ENCODE results near the gene ESAM.

ESAM gene

GRCh38 chr11:124746621-124747243 lies 15.4 kb downstream of the ESAM start:
- H3K79me2 ChIP-seq (ENCODE audit: control insufficient read depth, insufficient read depth, low read length, poor library complexity), result no peaks in the 10 kb centered on the region
- H3K4me2 ChIP-seq (ENCODE audit: low read length), result peak overlapping the region; percentile 63
- peaks cover 5% of the 10 kb centered on the region for H3K9me3 ChIP-seq (ENCODE audit: insufficient read depth, low read depth, low read length)
- H3K18ac ChIP-seq (ENCODE audit: low read length), result no peak overlapping the region
- no peak overlapping the region for H4K12ac ChIP-seq (ENCODE audit: low read depth, low read length)
- peaks cover 6 to 12% of the 10 kb centered on the region in 2 experiments for H3K4me1 ChIP-seq (ENCODE audit: control insufficient read depth in 1 of 2, insufficient read depth in 2 of 2, low read length in 2 of 2)
- H3K27ac ChIP-seq (ENCODE audit: low read depth, low read length), result no peak overlapping the region
- H3K9ac ChIP-seq (ENCODE audit: low read length), result no peak overlapping the region
- DNase-seq, result peak; percentile 89 to 93
- no peak overlapping the region for H2BK5ac ChIP-seq (ENCODE audit: low read depth, low read length, poor library complexity)
- H3K23ac ChIP-seq (ENCODE audit: low read length), result no peak overlapping the region
- no peak overlapping the region for H3K4ac ChIP-seq (ENCODE audit: low read depth, low read length)
- H3K27me3 ChIP-seq (ENCODE audit: insufficient read depth, low read length), result peaks cover 78% of the 10 kb centered on the region
- no CpG with 5 or more reads among the region's 37 CpGs for WGBS (ENCODE audit: extremely low coverage, insufficient coverage, insufficient read length)
- no peak overlapping the region for H2BK12ac ChIP-seq (ENCODE audit: low read length)
- H4K91ac ChIP-seq (ENCODE audit: low read depth, low read length), result no peak overlapping the region
- H4K8ac ChIP-seq (ENCODE audit: low read depth, low read length), result no peak overlapping the region
- H3K36me3 ChIP-seq (ENCODE audit: control insufficient read depth in 1 of 2, insufficient read depth in 2 of 2, low read length in 2 of 2), result no peaks in the 10 kb centered on the region
- no peak overlapping the region for H2AK5ac ChIP-seq (ENCODE audit: low read length)
- peak overlapping the region; percentile 2 for H2AFZ ChIP-seq (ENCODE audit: insufficient read depth, low read length, poor library complexity)
- H3K14ac ChIP-seq (ENCODE audit: low read length), result no peak overlapping the region
- no peaks in the 10 kb centered on the region for H3K79me1 ChIP-seq (ENCODE audit: low read length)
- no peak overlapping the region for H2BK120ac ChIP-seq (ENCODE audit: insufficient read depth, low read length, poor library complexity)
- H3K4me3 ChIP-seq (ENCODE audit: low read depth, low read length), result peak overlapping the region; percentile 51

GRCh38 chr11:124745835-124746620 lies 16.1 kb downstream of the ESAM start:
- no peaks in the 10 kb centered on the region for H3K79me1 ChIP-seq (ENCODE audit: low read length)
- H4K8ac ChIP-seq (ENCODE audit: low read depth, low read length), result no peak overlapping the region
- no peak overlapping the region for H3K14ac ChIP-seq (ENCODE audit: low read length)
- peak overlapping the region; percentile 63 for H3K4me2 ChIP-seq (ENCODE audit: low read length)
- H3K36me3 ChIP-seq (ENCODE audit: control insufficient read depth in 1 of 2, insufficient read depth in 2 of 2, low read length in 2 of 2), result no peaks in the 10 kb centered on the region
- peaks cover 78% of the 10 kb centered on the region for H3K27me3 ChIP-seq (ENCODE audit: insufficient read depth, low read length)
- no CpG with 5 or more reads among the region's 41 CpGs for WGBS (ENCODE audit: extremely low coverage, insufficient coverage, insufficient read length)
- no peak overlapping the region for H3K18ac ChIP-seq (ENCODE audit: low read length)
- no peak overlapping the region for H4K12ac ChIP-seq (ENCODE audit: low read depth, low read length)
- H3K9ac ChIP-seq (ENCODE audit: low read length), result no peak overlapping the region
- H2AFZ ChIP-seq (ENCODE audit: insufficient read depth, low read length, poor library complexity), result peak overlapping the region; percentile 2
- no peak overlapping the region for H3K27ac ChIP-seq (ENCODE audit: low read depth, low read length)
- H3K4ac ChIP-seq (ENCODE audit: low read depth, low read length), result no peak overlapping the region
- H3K4me3 ChIP-seq (ENCODE audit: low read depth, low read length), result peak overlapping the region; percentile 51
- no peak overlapping the region for H3K23ac ChIP-seq (ENCODE audit: low read length)
- H2AK5ac ChIP-seq (ENCODE audit: low read length), result no peak overlapping the region
- DNase-seq, result peak; percentile 52 to 66
- no peaks in the 10 kb centered on the region for H3K79me2 ChIP-seq (ENCODE audit: control insufficient read depth, insufficient read depth, low read length, poor library complexity)
- H2BK12ac ChIP-seq (ENCODE audit: low read length), result no peak overlapping the region
- H2BK5ac ChIP-seq (ENCODE audit: low read depth, low read length, poor library complexity), result no peak overlapping the region
- H3K4me1 ChIP-seq (ENCODE audit: control insufficient read depth in 1 of 2, insufficient read depth in 2 of 2, low read length in 2 of 2), result peaks cover 6 to 12% of the 10 kb centered on the region in 2 experiments
- no peak overlapping the region for H2BK120ac ChIP-seq (ENCODE audit: insufficient read depth, low read length, poor library complexity)
- H4K91ac ChIP-seq (ENCODE audit: low read depth, low read length), result no peak overlapping the region
- H3K9me3 ChIP-seq (ENCODE audit: insufficient read depth, low read depth, low read length), result peaks cover 4% of the 10 kb centered on the region

- H3K79me1 ChIP-seq (ENCODE audit: low read length), result no peaks in the 10 kb centered on the region
- H2BK12ac ChIP-seq (ENCODE audit: low read length), result no peak overlapping the region
These were observed 16.7 kb downstream of the ESAM start for GRCh38 chr11:124745270-124745834.

GRCh38 chr11:124743050-124743449 lies 19.0 kb downstream of the ESAM start:
- Histone ChIP-seq H3K4ac (ENCODE audit: low read depth, low read length) (no peak overlapping the region), H3K9ac (ENCODE audit: low read length) (no peak overlapping the region), H3K9me3 (ENCODE audit: insufficient read depth, low read depth, low read length) (peaks cover 5% of the 10 kb centered on the region), H3K27me3 (ENCODE audit: insufficient read depth, low read length) (peaks cover 85% of the 10 kb centered on the region), H2AK5ac (ENCODE audit: low read length) (no peak overlapping the region), H3K4me2 (ENCODE audit: low read length) (no peak overlapping the region), H3K36me3 (ENCODE audit: control insufficient read depth in 1 of 2, insufficient read depth in 2 of 2, low read length in 2 of 2) (no peaks in the 10 kb centered on the region), H3K14ac (ENCODE audit: low read length) (no peak overlapping the region), H3K4me3 (ENCODE audit: low read depth, low read length) (no peak overlapping the region), H2BK120ac (ENCODE audit: insufficient read depth, low read length, poor library complexity) (no peak overlapping the region), H3K27ac (ENCODE audit: low read depth, low read length) (no peak overlapping the region), H4K91ac (ENCODE audit: low read depth, low read length) (no peak overlapping the region), H2AFZ (ENCODE audit: insufficient read depth, low read length, poor library complexity) (no peak overlapping the region), H3K4me1 (ENCODE audit: control insufficient read depth in 1 of 2, insufficient read depth in 2 of 2, low read length in 2 of 2) (peaks cover 15 to 20% of the 10 kb centered on the region in 2 experiments), H3K18ac (ENCODE audit: low read length) (no peak overlapping the region), H2BK5ac (ENCODE audit: low read depth, low read length, poor library complexity) (no peak overlapping the region), H3K79me1 (ENCODE audit: low read length) (no peaks in the 10 kb centered on the region), H4K8ac (ENCODE audit: low read depth, low read length) (no peak overlapping the region), H4K12ac (ENCODE audit: low read depth, low read length) (no peak overlapping the region), H3K23ac (ENCODE audit: low read length) (no peak overlapping the region), H2BK12ac (ENCODE audit: low read length) (no peak overlapping the region), H3K79me2 (ENCODE audit: control insufficient read depth, insufficient read depth, low read length, poor library complexity) (no peaks in the 10 kb centered on the region)
- no peak for DNase-seq
- WGBS (ENCODE audit: extremely low coverage, insufficient coverage, insufficient read length), result no CpG with 5 or more reads among the region's 6 CpGs

More at GRCh38 chr11:124745270-124745834, 16.7 kb downstream of the ESAM start:
- peaks cover 81% of the 10 kb centered on the region for H3K27me3 ChIP-seq (ENCODE audit: insufficient read depth, low read length)
- no peak overlapping the region for H3K9ac ChIP-seq (ENCODE audit: low read length)
- H3K4me2 ChIP-seq (ENCODE audit: low read length), result no peak overlapping the region
- no peak overlapping the region for H4K91ac ChIP-seq (ENCODE audit: low read depth, low read length)
- no peak overlapping the region for H4K12ac ChIP-seq (ENCODE audit: low read depth, low read length)
- no peak overlapping the region for H2BK120ac ChIP-seq (ENCODE audit: insufficient read depth, low read length, poor library complexity)
- no peak overlapping the region for H3K23ac ChIP-seq (ENCODE audit: low read length)
- DNase-seq, result no peak
- H3K18ac ChIP-seq (ENCODE audit: low read length), result no peak overlapping the region
- H3K36me3 ChIP-seq (ENCODE audit: control insufficient read depth in 1 of 2, insufficient read depth in 2 of 2, low read length in 2 of 2), result no peaks in the 10 kb centered on the region
- no peak overlapping the region for H3K27ac ChIP-seq (ENCODE audit: low read depth, low read length)
- H3K4ac ChIP-seq (ENCODE audit: low read depth, low read length), result no peak overlapping the region
- no peak overlapping the region for H2BK5ac ChIP-seq (ENCODE audit: low read depth, low read length, poor library complexity)
- no peaks in the 10 kb centered on the region for H3K79me2 ChIP-seq (ENCODE audit: control insufficient read depth, insufficient read depth, low read length, poor library complexity)
- no peak overlapping the region for H3K4me3 ChIP-seq (ENCODE audit: low read depth, low read length)
- WGBS (ENCODE audit: extremely low coverage, insufficient coverage, insufficient read length), result no CpG with 5 or more reads among the region's 44 CpGs
- no peak overlapping the region for H4K8ac ChIP-seq (ENCODE audit: low read depth, low read length)
- peaks cover 8 to 14% of the 10 kb centered on the region in 2 experiments for H3K4me1 ChIP-seq (ENCODE audit: control insufficient read depth in 1 of 2, insufficient read depth in 2 of 2, low read length in 2 of 2)
- H2AK5ac ChIP-seq (ENCODE audit: low read length), result no peak overlapping the region
- peaks cover 4% of the 10 kb centered on the region for H3K9me3 ChIP-seq (ENCODE audit: insufficient read depth, low read depth, low read length)
- H2AFZ ChIP-seq (ENCODE audit: insufficient read depth, low read length, poor library complexity), result no peak overlapping the region
- H3K14ac ChIP-seq (ENCODE audit: low read length), result no peak overlapping the region

Data from trophoblast cell (in vitro differentiated cells and primary cell).